GM12878 (cell line): ENCODE measurements around the gene DUSP16. TPM values are rescaled to one million over a fixed set of nuclear protein-coding genes. Genes with fewer than 3 reads are reported as not detected.
A peak's percentile ranks its signal among the peaks of the same experiment; 100 is the strongest.

Experiments used
- CHD2 ChIP-seq: IDR thresholded peaks from 2 replicates; pipeline ENCODE4 v1.6.1; 2011; ENCODE audit warnings: low read depth, low read length, improper control_type of control experiment, borderline replicate concordance
- CREM ChIP-seq: IDR thresholded peaks from 2 replicates; pipeline ENCODE4 v1.6.1; 2014; ENCODE audit warnings: antibody characterized with exemption, low read depth
- CUX1 ChIP-seq: IDR thresholded peaks from 2 replicates; pipeline ENCODE4 v1.6.1; 2012; ENCODE audit warnings: improper control_type of control experiment, low read depth, low read length; ENCODE audit not compliant: insufficient replicate concordance
- ESRRA ChIP-seq: IDR thresholded peaks from 2 replicates; pipeline ENCODE4 v1.6.1; 2012; ENCODE audit warnings: mild to moderate bottlenecking, low read length, improper control_type of control experiment
- GATAD2B ChIP-seq: fragments of 450-650 bp; conservative IDR thresholded peaks from 2 replicates; pipeline ENCODE4 v1.6.1; 2017; ENCODE audit warnings: low read depth, mild to moderate bottlenecking, moderate library complexity
- HDGF ChIP-seq: fragments of 450-650 bp; IDR thresholded peaks from 2 replicates; pipeline ENCODE4 v1.6.1; 2016; ENCODE audit warnings: antibody characterized with exemption
- NFIC ChIP-seq: IDR thresholded peaks from 2 replicates; pipeline ENCODE4 v1.6.1; 2012; ENCODE audit warnings: low read depth, mild to moderate bottlenecking, inconsistent platforms, low read length, moderate library complexity
- RUNX3 ChIP-seq: IDR thresholded peaks from 2 replicates; pipeline ENCODE4 v1.6.1; 2012; ENCODE audit warnings: low read length, inconsistent platforms
- SKIL ChIP-seq: fragments of 450-650 bp; IDR thresholded peaks from 2 replicates; pipeline ENCODE4 v1.6.1; 2017; ENCODE audit warnings: mild to moderate bottlenecking, low read depth, inconsistent platforms; ENCODE audit not compliant: poor library complexity, severe bottlenecking
- SUZ12 ChIP-seq: fragments of 200-600 bp; sonication (generic); IDR thresholded peaks from one replicate; pipeline ENCODE4 v1.6.1; 2018; ENCODE audit warnings: antibody characterized with exemption, mild to moderate bottlenecking; ENCODE audit not compliant: unreplicated experiment
- ZBED1 ChIP-seq: IDR thresholded peaks from 2 replicates; pipeline ENCODE4 v1.6.1; 2016; ENCODE audit warnings: borderline replicate concordance
- ZNF24 ChIP-seq: fragments of 450-650 bp; IDR thresholded peaks from 2 replicates; pipeline ENCODE4 v1.6.1; 2017; ENCODE audit warnings: antibody characterized with exemption, mild to moderate bottlenecking
- ZNF687 ChIP-seq: fragments of 450-650 bp; IDR thresholded peaks from 2 replicates; pipeline ENCODE4 v1.6.1; 2017; ENCODE audit warnings: mild to moderate bottlenecking, moderate library complexity
- polyA plus RNA-seq, 11 experiments: library from polyadenylated mRNA; depleted of rRNA in 4 of 11; unstranded in 6 of 11; stranded (reverse) in 5 of 11; fragments of >200 nt; fragmentation: Nextera tagmentation in 4 of 11; fragmentation: Illumina TruSeq in 1 of 11; extraction: Ambion mirVana in 4 of 11; extraction: Trizol in 1 of 11; gene quantifications; 1 replicate in 1 of 11; 2 replicates in 10 of 11; pipeline versions ENCODE4 v1.2.1 to v1.2.3, GENCODE V29; 2011 to 2016; ENCODE audit warnings: inconsistent platforms in 2 of 11, missing spikeins in 2 of 11, low read depth in 1 of 11
- total RNA-seq, 4 experiments: library from RNA; depleted of rRNA in 3 of 4; stranded (reverse); fragments of >200 nt in 3 of 4; fragmentation: Illumina TruSeq in 1 of 4; extraction: Trizol in 1 of 4; gene quantifications; 2 replicates each; pipeline versions ENCODE4 v1.2.1 to v1.2.3, GENCODE V29; 2013 to 2021

The DUSP16 gene
- total and polyA plus RNA-seq, 10 of the 15 experiments (the other 5 are each of a cell fraction or from before 2014, with no cell fraction given) = 3.9 to 75.3 (median 26.8) TPM

- no peak for TF ChIP-seq SUZ12
- TF ChIP-seq GATAD2B = no peak
- peak; percentile 78 for TF ChIP-seq ZNF24
- TF ChIP-seq SKIL = no peak
- no peak for TF ChIP-seq HDGF
- TF ChIP-seq CREM = peak; percentile 97
- no peak for TF ChIP-seq ESRRA
- peak; percentile 73; the same call in 1 of the 2 replicates for TF ChIP-seq CHD2
- peak; percentile 73 for TF ChIP-seq ZNF687
- peak; percentile 92 for TF ChIP-seq ZBED1
- TF ChIP-seq RUNX3 = peak; percentile 95
- no peak for TF ChIP-seq CUX1
- TF ChIP-seq NFIC = peak; percentile 88
- TF ChIP-seq, all 136 proteins: peak for 50
These were observed 87.5 kb downstream of the DUSP16 start (continued) for GRCh38 chr12:12474931-12475795.
